H1 (cell line): ENCODE data around the gene CFL2. TPM values are rescaled to one million over a fixed set of nuclear protein-coding genes. Genes with fewer than 3 reads are reported as not detected.

Source experiments
- CTCF ChIA-PET: fragments of 300-600 bp; sonication (Branson Sonifier 250); formaldehyde crosslinking; loops from one replicate; lab custom pipeline; 2021; ENCODE audit not compliant: partially characterized antibody; lab: Charles Lee
- POLR2A ChIA-PET: fragments of 300-600 bp; sonication (Branson Sonifier 250); formaldehyde crosslinking; loops from one replicate; lab custom pipeline; 2021; ENCODE audit warnings: inconsistent platforms; ENCODE audit not compliant: partially characterized antibody; lab: Charles Lee
- DNase-seq, 2 experiments: peaks; one replicate each; pipeline versions ENCODE4 v3.0.0 to v3.0.0-alpha.2; 2010 to 2022; ENCODE audit warnings: low spot score in 2 of 2, low read depth in 1 of 2, mixed read lengths in 1 of 2
- FAIRE-seq: peaks from 2 replicates; lab custom pipeline; 2011; peaks lifted over from hg19 to GRCh38; lab: Jason Lieb, UNC
- H2AFZ ChIP-seq: 2 replicates; pipeline ENCODE4 v1.8.1; 2012; ENCODE audit warnings: low read length, inconsistent platforms
- H2AK5ac ChIP-seq: 2 replicates; pipeline ENCODE4 v1.6.1; 2013; ENCODE audit warnings: low read depth, low read length
- H2BK120ac ChIP-seq: replicated peaks from 2 replicates; pipeline ENCODE3; 2013; ENCODE audit warnings: low read depth, low read length, inconsistent platforms
- H2BK12ac ChIP-seq: 2 replicates; pipeline ENCODE4 v1.6.1; 2013; ENCODE audit warnings: low read depth, low read length
- H2BK15ac ChIP-seq: 2 replicates; pipeline ENCODE4 v1.6.1; 2013; ENCODE audit warnings: low read length
- H2BK20ac ChIP-seq: 2 replicates; pipeline ENCODE4 v1.6.1; 2013; ENCODE audit warnings: low read length
- H2BK5ac ChIP-seq: 2 replicates; pipeline ENCODE4 v1.6.1; 2013; ENCODE audit warnings: low read depth, low read length
- H3K14ac ChIP-seq: 2 replicates; pipeline ENCODE4 v1.6.1; 2013; ENCODE audit warnings: inconsistent platforms; ENCODE audit not compliant: insufficient read length
- H3K18ac ChIP-seq: 2 replicates; pipeline ENCODE4 v1.6.1; 2013; ENCODE audit warnings: low read length; ENCODE audit errors: extremely low read depth
- H3K23ac ChIP-seq: 2 replicates; pipeline ENCODE4 v1.6.1; 2013; ENCODE audit warnings: inconsistent platforms; ENCODE audit not compliant: insufficient read length
- H3K23me2 ChIP-seq: 2 replicates; pipeline ENCODE4 v1.6.1; 2013; ENCODE audit warnings: low read depth, low read length
- H3K27ac ChIP-seq: 2 replicates; pipeline ENCODE4 v1.6.1; 2011; ENCODE audit warnings: low read depth, low read length, inconsistent platforms
- H3K27me3 ChIP-seq, 4 experiments: replicated peaks in 1 of 4; 1 replicate in 1 of 4; 2 replicates in 3 of 4; pipeline versions ENCODE4 v1.6.1 to v1.8.1; 2011 to 2013; ENCODE audit warnings: low read length in 3 of 4, mild to moderate bottlenecking in 3 of 4, inconsistent platforms in 2 of 4, mixed read lengths in 2 of 4, moderate library complexity in 1 of 4; ENCODE audit not compliant: control insufficient read depth in 3 of 4, insufficient read depth in 3 of 4; ENCODE audit errors: extremely low read depth in 1 of 4
- H3K36me3 ChIP-seq, 4 experiments: 2 replicates each; pipeline versions ENCODE4 v1.6.1 to v1.8.1; 2011 to 2013; ENCODE audit warnings: mild to moderate bottlenecking in 4 of 4, low read length in 3 of 4, moderate library complexity in 2 of 4, control low read depth in 1 of 4, inconsistent platforms in 1 of 4; ENCODE audit not compliant: insufficient read depth in 4 of 4, control insufficient read depth in 2 of 4
- H3K4ac ChIP-seq: replicated peaks from 2 replicates; pipeline ENCODE3; 2013; ENCODE audit warnings: low read length, low read depth, mixed read lengths, inconsistent platforms; ENCODE audit not compliant: insufficient read length
- H3K4me1 ChIP-seq, 4 experiments: replicated peaks in 1 of 4; 1 replicate in 1 of 4; 2 replicates in 3 of 4; pipeline versions ENCODE4 v1.6.1 to v1.8.1; 2011 to 2013; ENCODE audit warnings: low read length in 3 of 4, inconsistent platforms in 2 of 4, mixed read lengths in 1 of 4; ENCODE audit not compliant: insufficient read depth in 4 of 4, control insufficient read depth in 3 of 4
- H3K4me2 ChIP-seq, 2 experiments: 2 replicates each; pipeline versions ENCODE4 v1.6.1 to v1.8.1; 2011 to 2013; ENCODE audit warnings: low read depth in 2 of 2, low read length in 2 of 2, control low read depth in 1 of 2, inconsistent platforms in 1 of 2, mild to moderate bottlenecking in 1 of 2; ENCODE audit not compliant: insufficient read depth in 1 of 2
- H3K4me3 ChIP-seq, 4 experiments: fragments of 200-600, 300-600 bp in 1 of 4; sonication (generic), shearing (Covaris generic), sonication (Bioruptor Twin) in 1 of 4; 2 replicates each; pipeline versions ENCODE4 v1.5.1 to v1.8.1; 2011 to 2016; ENCODE audit warnings: low read length in 4 of 4, low read depth in 3 of 4, control low read depth in 2 of 4, inconsistent platforms in 2 of 4, mild to moderate bottlenecking in 2 of 4, mixed read lengths in 1 of 4, moderate library complexity in 1 of 4; ENCODE audit not compliant: insufficient read depth in 2 of 4; ENCODE audit errors: extremely low read depth in 1 of 4
- H3K56ac ChIP-seq: replicated peaks from 2 replicates; pipeline ENCODE3; 2013; ENCODE audit warnings: low read depth, mild to moderate bottlenecking, mixed read lengths, low read length, inconsistent platforms; ENCODE audit not compliant: insufficient read length
- H3K79me1 ChIP-seq: 2 replicates; pipeline ENCODE4 v1.6.1; 2013; ENCODE audit warnings: low read depth, low read length, control low read depth
- H3K79me2 ChIP-seq, 2 experiments: 2 replicates each; pipeline versions ENCODE4 v1.6.1 to v1.8.1; 2012 to 2013; ENCODE audit warnings: low read length in 2 of 2, mild to moderate bottlenecking in 2 of 2, inconsistent platforms in 1 of 2; ENCODE audit not compliant: insufficient read depth in 2 of 2, control insufficient read depth in 1 of 2
- H3K9ac ChIP-seq, 4 experiments: replicated peaks in 1 of 4; 1 replicate in 1 of 4; 2 replicates in 3 of 4; pipeline versions ENCODE4 v1.6.1 to v1.8.1; 2011 to 2013; ENCODE audit warnings: low read depth in 3 of 4, low read length in 3 of 4, control low read depth in 2 of 4, mild to moderate bottlenecking in 2 of 4, moderate library complexity in 2 of 4, inconsistent platforms in 1 of 4; ENCODE audit errors: extremely low read depth in 1 of 4
- H3K9me3 ChIP-seq, 2 experiments: 2 replicates each; pipeline versions ENCODE4 v1.6.1 to v1.8.1; 2012 to 2013; ENCODE audit warnings: mild to moderate bottlenecking in 2 of 2, moderate library complexity in 2 of 2, control low read depth in 1 of 2, inconsistent platforms in 1 of 2, low read depth in 1 of 2, low read length in 1 of 2, mixed read lengths in 1 of 2; ENCODE audit not compliant: insufficient read depth in 2 of 2
- H4K20me1 ChIP-seq, 2 experiments: replicated peaks in 1 of 2; 2 replicates each; pipeline versions ENCODE3 to v1.8.1; 2011 to 2013; ENCODE audit warnings: inconsistent platforms in 2 of 2, low read length in 2 of 2, mild to moderate bottlenecking in 1 of 2; ENCODE audit not compliant: insufficient read depth in 2 of 2, control insufficient read depth in 1 of 2
- H4K5ac ChIP-seq: 2 replicates; pipeline ENCODE4 v1.6.1; 2013; ENCODE audit warnings: low read length, low read depth, mixed read lengths, inconsistent platforms; ENCODE audit not compliant: insufficient read length
- H4K8ac ChIP-seq: 2 replicates; pipeline ENCODE4 v1.8.0; 2013; ENCODE audit warnings: mild to moderate bottlenecking, moderate library complexity, low read length, inconsistent platforms; ENCODE audit not compliant: insufficient read depth; ENCODE audit errors: extremely low read depth
- H4K91ac ChIP-seq: replicated peaks from 2 replicates; pipeline ENCODE3; 2013; ENCODE audit warnings: low read length, mixed read lengths, inconsistent platforms; ENCODE audit not compliant: insufficient read length
- BRCA1 ChIP-seq: IDR thresholded peaks from 2 replicates; pipeline ENCODE4 v1.6.1; 2012; ENCODE audit warnings: low read depth, low read length, improper control_type of control experiment
- CTBP2 ChIP-seq: IDR thresholded peaks from 2 replicates; pipeline ENCODE4 v1.7.0; 2011; ENCODE audit warnings: borderline replicate concordance, mild to moderate bottlenecking, moderate library complexity, mixed read lengths, low read length; ENCODE audit not compliant: insufficient read depth, insufficient read length
- CTCF ChIP-seq, 3 experiments: IDR thresholded peaks; 1 replicate in 2 of 3; 2 replicates in 1 of 3; pipeline versions ENCODE4 v1.5.1 to v1.6.1; 2011; ENCODE audit warnings: low read length in 3 of 3, mild to moderate bottlenecking in 3 of 3, inconsistent platforms in 2 of 3, low read depth in 1 of 3, moderate library complexity in 1 of 3; ENCODE audit not compliant: insufficient read depth in 1 of 3; ENCODE audit errors: control extremely low read depth in 1 of 3
- KDM4A ChIP-seq: IDR thresholded peaks from one replicate; pipeline ENCODE4 v1.7.1; 2012; ENCODE audit warnings: low read depth, mild to moderate bottlenecking, moderate library complexity, low read length, inconsistent platforms; ENCODE audit not compliant: severe bottlenecking
- PHF8 ChIP-seq: fragments of 200-600 bp; sonication (generic); conservative IDR thresholded peaks from 2 replicates; pipeline ENCODE4 v1.7.1; 2012; ENCODE audit warnings: low read depth, mild to moderate bottlenecking, inconsistent platforms, low read length, moderate library complexity
- RFX5 ChIP-seq: IDR thresholded peaks from 2 replicates; pipeline ENCODE4 v1.6.1; 2011; ENCODE audit warnings: low read depth, low read length, improper control_type of control experiment, borderline replicate concordance
- RXRA ChIP-seq: IDR thresholded peaks from 2 replicates; pipeline ENCODE4 v1.6.1; 2011; ENCODE audit warnings: low read depth, mild to moderate bottlenecking, low read length, moderate library complexity; ENCODE audit not compliant: insufficient read depth
- SAP30 ChIP-seq: fragments of 300-600 bp; sonication (generic); IDR thresholded peaks from 2 replicates; pipeline ENCODE4 v1.7.1; 2012; ENCODE audit warnings: low read length, moderate library complexity, mild to moderate bottlenecking, inconsistent platforms; ENCODE audit not compliant: insufficient read depth, insufficient replicate concordance
- WGBS, 2 experiments: shearing (Covaris generic) in 1 of 2; methylation state at CpG; one replicate each; pipeline versions ENCODE4 v1.1.6 to v1.1.7; 2013 to 2015; ENCODE audit warnings: low lambda C conversion rate in 2 of 2, mixed read lengths in 2 of 2, inconsistent platforms in 1 of 2, low coverage in 1 of 2, missing lambda C conversion rate in 1 of 2; ENCODE audit not compliant: insufficient replicate concordance in 2 of 2, insufficient coverage in 1 of 2, insufficient read length in 1 of 2; ENCODE audit errors: extremely low coverage in 1 of 2, missing lambda C conversion rate in 1 of 2; 5-methylcytosine and 5-hydroxymethylcytosine counted together
- polyA plus RNA-seq, 7 experiments: library from polyadenylated mRNA; depleted of rRNA in 3 of 7; stranded (reverse) in 5 of 7; unstranded in 2 of 7; fragments of >200 nt in 5 of 7; fragments of 200-250 nt in 2 of 7; gene quantifications; 1 replicate in 5 of 7; 2 replicates in 1 of 7; 4 replicates in 1 of 7; pipeline versions ENCODE4 v1.2.1 to v1.2.3, GENCODE V29; 2011 to 2013; ENCODE audit warnings: missing spikeins in 2 of 7, mixed read lengths in 2 of 7
- total RNA-seq: library from RNA; stranded (reverse); fragmentation: NEBNext Ultra II Directional; extraction: Animal tissue kit (Norgen Biotek cat#: 25700); gene quantifications from 2 replicates; pipeline ENCODE4 v1.2.1, GENCODE V29; 2021
- TF ChIP-seq, protein P1 (sequence below): IDR thresholded peaks from 2 replicates; pipeline ENCODE4 v1.6.1; 2012; ENCODE audit warnings: low read length, inconsistent platforms

CFL2 gene
- total and polyA plus RNA-seq, 2 of the 8 experiments (the other 6 are each of a cell fraction or from before 2014, with no cell fraction given) = 9.7 to 20.5 TPM

GRCh38 chr14:34671716-34672115, 42.7 kb downstream of the CFL2 start:
- H3K4me3 ChIP-seq = no peak overlapping the region
- no peak overlapping the region for H2BK20ac ChIP-seq
- FAIRE-seq = no peak
- no peak overlapping the region for H2AK5ac ChIP-seq
- no peaks in the 10 kb centered on the region for H3K27me3 ChIP-seq
- H3K23me2 ChIP-seq = no peaks in the 10 kb centered on the region
- CTCF ChIA-PET = interaction anchor here (0.8 to 5.6 kb wide), 13 partner anchors 14 to 313 kb away, joined by 3 to 63 read pairs (median 5); partner anchors contain the start of gene SRP54
- H3K4me1 ChIP-seq = no peaks in the 10 kb centered on the region
- no peak overlapping the region for H3K4me2 ChIP-seq
- no peak overlapping the region for H2BK120ac ChIP-seq
- H3K79me2 ChIP-seq = no peaks in the 10 kb centered on the region
- H4K5ac ChIP-seq = no peak overlapping the region
- POLR2A ChIA-PET = no interaction called here
- H2AFZ ChIP-seq = no peak overlapping the region
- no peak overlapping the region for H3K56ac ChIP-seq
- H3K23ac ChIP-seq = no peak overlapping the region
- no peak overlapping the region for H2BK5ac ChIP-seq
- H2BK15ac ChIP-seq = no peak overlapping the region
- no peak overlapping the region for H3K14ac ChIP-seq
- no peaks in the 10 kb centered on the region for H3K9me3 ChIP-seq
- no peak overlapping the region for H4K91ac ChIP-seq
- no peak for DNase-seq
- H4K20me1 ChIP-seq = no peaks in the 10 kb centered on the region
- H3K36me3 ChIP-seq = no peaks in the 10 kb centered on the region
- no peak overlapping the region for H2BK12ac ChIP-seq
- H4K8ac ChIP-seq = no peak overlapping the region
- H3K79me1 ChIP-seq = no peaks in the 10 kb centered on the region; the same call in 1 of the 2 replicates
- no peak overlapping the region for H3K27ac ChIP-seq
- H3K4ac ChIP-seq = no peak overlapping the region
- no peak overlapping the region for H3K9ac ChIP-seq
- no peak overlapping the region for H3K18ac ChIP-seq
- WGBS, 2 experiments = 85% methylated on average over 6 of the region's 6 CpGs; no CpG with 5 or more reads in 1 of the 2 experiments
- TF ChIP-seq RXRA (no peak), CTCF (IDR thresholded peaks at IDR 0.05; ENCODE audit: control extremely low read depth in 1 of 3, insufficient read depth in 1 of 3, low read depth in 1 of 3, low read length in 3 of 3) (no peak), KDM4A (no peak), RFX5 (no peak), CTBP2 (no peak), SAP30 (no peak), BRCA1 (no peak), PHF8 (no peak)
- TF ChIP-seq, protein P1, sequence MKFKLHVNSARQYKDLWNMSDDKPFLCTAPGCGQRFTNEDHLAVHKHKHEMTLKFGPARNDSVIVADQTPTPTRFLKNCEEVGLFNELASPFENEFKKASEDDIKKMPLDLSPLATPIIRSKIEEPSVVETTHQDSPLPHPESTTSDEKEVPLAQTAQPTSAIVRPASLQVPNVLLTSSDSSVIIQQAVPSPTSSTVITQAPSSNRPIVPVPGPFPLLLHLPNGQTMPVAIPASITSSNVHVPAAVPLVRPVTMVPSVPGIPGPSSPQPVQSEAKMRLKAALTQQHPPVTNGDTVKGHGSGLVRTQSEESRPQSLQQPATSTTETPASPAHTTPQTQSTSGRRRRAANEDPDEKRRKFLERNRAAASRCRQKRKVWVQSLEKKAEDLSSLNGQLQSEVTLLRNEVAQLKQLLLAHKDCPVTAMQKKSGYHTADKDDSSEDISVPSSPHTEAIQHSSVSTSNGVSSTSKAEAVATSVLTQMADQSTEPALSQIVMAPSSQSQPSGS = no peak
